Measurements from ENCODE around the gene FMR1NB. TPM values are rescaled to one million over a fixed set of nuclear protein-coding genes. Genes with fewer than 3 reads are reported as not detected.

FMR1NB gene
- total RNA-seq, 1 experiment from 2014 or later = not detected

DNA sequence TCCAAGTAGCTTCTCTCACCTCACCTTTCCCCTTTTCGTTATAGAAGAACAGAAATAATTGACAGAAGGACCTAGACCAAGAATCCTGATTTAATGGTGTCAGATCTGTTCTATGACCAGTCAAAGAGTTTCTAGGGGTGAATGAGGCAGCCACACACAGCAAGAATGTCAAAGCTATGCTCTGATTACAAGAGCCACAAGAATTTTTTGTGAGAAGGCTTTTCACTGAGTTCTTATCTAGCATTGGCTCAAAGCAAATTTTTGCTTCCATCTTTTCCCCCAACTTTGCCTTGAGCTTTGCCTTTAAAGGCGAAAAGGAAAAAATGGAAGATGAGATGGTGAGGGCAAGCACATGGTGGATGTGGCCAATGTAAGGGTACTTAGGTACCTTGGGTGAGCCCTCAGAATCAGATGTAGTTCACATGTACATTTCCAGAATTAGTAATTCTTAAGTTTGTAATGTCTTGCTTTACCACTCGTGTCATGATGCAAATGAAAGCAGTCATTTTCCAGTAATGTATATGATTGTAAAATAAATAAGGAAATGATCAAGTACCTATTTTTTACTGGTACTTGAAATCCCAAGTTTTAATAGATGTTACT, 45.9 kb upstream of the FMR1NB start:
- CTCF ChIA-PET = no interaction called here
- Histone ChIP-seq H3K27me3 (ENCODE audit: insufficient read depth, low read length) (no peaks in the 10 kb centered on the region), H3K36me3 (ENCODE audit: control insufficient read depth in 1 of 2, insufficient read depth in 2 of 2, low read length in 2 of 2) (no peaks in the 10 kb centered on the region; a peak in 1 of 4 replicates), H4K20me1 (ENCODE audit: insufficient read depth) (no peaks in the 10 kb centered on the region; the same call in 1 of the 2 replicates), H3K9me3 (ENCODE audit: control insufficient read depth in 1 of 2, insufficient read depth in 1 of 2, low read depth in 1 of 2, low read length in 2 of 2) (no peaks in the 10 kb centered on the region), H3K27ac (ENCODE audit: low read depth, low read length) (no peak overlapping the region), H3K4me3 (replicated peaks in 1 of 2; ENCODE audit: low read depth in 1 of 2, low read length in 2 of 2) (no peak overlapping the region), H2AFZ (ENCODE audit: low read depth, low read length, poor library complexity, severe bottlenecking) (no peak overlapping the region), H3K4me2 (ENCODE audit: low read length) (no peak overlapping the region), H3K9me2 (ENCODE audit: insufficient read depth) (no peaks in the 10 kb centered on the region), H3K4me1 (ENCODE audit: control insufficient read depth in 1 of 2, insufficient read depth in 2 of 2, low read length in 2 of 2) (no peaks in the 10 kb centered on the region), H3K9ac (ENCODE audit: low read length) (no peak overlapping the region), H3K79me2 (ENCODE audit: insufficient read depth, low read length) (no peaks in the 10 kb centered on the region)
- intact Hi-C loops (cut with micrococcal nuclease) = no loop called here
- POLR2A ChIA-PET = interaction anchor here (0.7 kb wide), 1 partner anchor 44 kb away, joined by 3 read pairs; no protein-coding TSS in a partner anchor
- no TSS peak for BruUV-seq (replicated peaks)
- ATAC-seq = no peak
- TF ChIP-seq TCF7L2 (IDR thresholded peaks at IDR 0.05; ENCODE audit: borderline replicate concordance, extremely low read depth, insufficient read depth, insufficient read length) = no peak
- no peak for DNase-seq (ENCODE audit: low read depth, low spot score)
- RAD21 ChIA-PET (ENCODE audit: low non-redundant PET in 1 of 2, low total read pairs in 2 of 2, uncharacterized antibody in 2 of 2, unreplicated experiment in 2 of 2) = no interaction called here

DNA sequence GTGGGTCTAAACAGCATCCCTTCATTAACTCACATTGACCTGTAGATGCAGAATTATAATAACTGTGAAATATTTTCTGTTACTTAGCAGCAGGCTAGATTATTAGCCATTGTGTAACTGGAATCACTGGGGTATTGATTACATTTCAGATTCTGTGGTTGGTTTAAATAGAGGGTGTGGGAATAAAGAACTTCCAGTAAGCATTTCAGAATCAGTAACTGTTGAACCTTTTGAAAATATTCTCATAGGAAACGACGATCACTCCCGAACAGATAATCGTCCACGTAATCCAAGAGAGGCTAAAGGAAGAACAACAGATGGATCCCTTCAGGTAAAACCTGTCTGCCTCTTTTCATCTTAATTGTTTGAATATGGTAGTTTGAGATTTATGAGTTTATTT, 35.9 kb upstream of the FMR1NB start:
- no peaks in the 10 kb centered on the region for H3K9me3 ChIP-seq (ENCODE audit: control insufficient read depth in 1 of 2, insufficient read depth in 1 of 2, low read depth in 1 of 2, low read length in 2 of 2)
- DNase-seq (ENCODE audit: low read depth, low spot score) (no peak), ATAC-seq (no peak)
- POLR2A ChIA-PET = no interaction called here
- H3K9ac ChIP-seq (ENCODE audit: low read length) = no peak overlapping the region
- H4K20me1 ChIP-seq (ENCODE audit: insufficient read depth) = no peaks in the 10 kb centered on the region
- CTCF ChIA-PET = no interaction called here
- H3K36me3 ChIP-seq (ENCODE audit: control insufficient read depth in 1 of 2, insufficient read depth in 2 of 2, low read length in 2 of 2) = peaks cover 0 to 3% of the 10 kb centered on the region in 2 experiments; a peak in 1 of 4 replicates
- H3K79me2 ChIP-seq (ENCODE audit: insufficient read depth, low read length) = no peaks in the 10 kb centered on the region
- no peak overlapping the region for H3K4me2 ChIP-seq (ENCODE audit: low read length)
- H2AFZ ChIP-seq (ENCODE audit: low read depth, low read length, poor library complexity, severe bottlenecking) = no peak overlapping the region
- no peaks in the 10 kb centered on the region for H3K9me2 ChIP-seq (ENCODE audit: insufficient read depth)
- intact Hi-C loops (cut with micrococcal nuclease) = no loop called here
- no peaks in the 10 kb centered on the region for H3K27me3 ChIP-seq (ENCODE audit: insufficient read depth, low read length)
- no peaks in the 10 kb centered on the region for H3K4me1 ChIP-seq (ENCODE audit: control insufficient read depth in 1 of 2, insufficient read depth in 2 of 2, low read length in 2 of 2)
- H3K27ac ChIP-seq (ENCODE audit: low read depth, low read length) = no peak overlapping the region
- H3K4me3 ChIP-seq (replicated peaks in 1 of 2; ENCODE audit: low read depth in 1 of 2, low read length in 2 of 2) = no peak overlapping the region
- no TSS peak for BruUV-seq (replicated peaks)
- RAD21 ChIA-PET (ENCODE audit: low non-redundant PET in 1 of 2, low total read pairs in 2 of 2, uncharacterized antibody in 2 of 2, unreplicated experiment in 2 of 2) = no interaction called here
- TF ChIP-seq POLR2A (IDR thresholded peaks at IDR 0.05; ENCODE audit: borderline replicate concordance, extremely low read depth, insufficient read depth, insufficient read length) = no peak
- no peak for TF ChIP-seq POLR2AphosphoS5 (IDR thresholded peaks at IDR 0.05; ENCODE audit: low read depth, low read length)
- TF ChIP-seq EGR1 (IDR thresholded peaks at IDR 0.05; ENCODE audit: low read depth) = no peak
- TF ChIP-seq RAD21 (IDR thresholded peaks at IDR 0.05; ENCODE audit: low read depth) = no peak
- TF ChIP-seq, protein P1, sequence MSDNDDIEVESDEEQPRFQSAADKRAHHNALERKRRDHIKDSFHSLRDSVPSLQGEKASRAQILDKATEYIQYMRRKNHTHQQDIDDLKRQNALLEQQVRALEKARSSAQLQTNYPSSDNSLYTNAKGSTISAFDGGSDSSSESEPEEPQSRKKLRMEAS (IDR thresholded peaks at IDR 0.05) = no peak
- TF ChIP-seq, protein P2, sequence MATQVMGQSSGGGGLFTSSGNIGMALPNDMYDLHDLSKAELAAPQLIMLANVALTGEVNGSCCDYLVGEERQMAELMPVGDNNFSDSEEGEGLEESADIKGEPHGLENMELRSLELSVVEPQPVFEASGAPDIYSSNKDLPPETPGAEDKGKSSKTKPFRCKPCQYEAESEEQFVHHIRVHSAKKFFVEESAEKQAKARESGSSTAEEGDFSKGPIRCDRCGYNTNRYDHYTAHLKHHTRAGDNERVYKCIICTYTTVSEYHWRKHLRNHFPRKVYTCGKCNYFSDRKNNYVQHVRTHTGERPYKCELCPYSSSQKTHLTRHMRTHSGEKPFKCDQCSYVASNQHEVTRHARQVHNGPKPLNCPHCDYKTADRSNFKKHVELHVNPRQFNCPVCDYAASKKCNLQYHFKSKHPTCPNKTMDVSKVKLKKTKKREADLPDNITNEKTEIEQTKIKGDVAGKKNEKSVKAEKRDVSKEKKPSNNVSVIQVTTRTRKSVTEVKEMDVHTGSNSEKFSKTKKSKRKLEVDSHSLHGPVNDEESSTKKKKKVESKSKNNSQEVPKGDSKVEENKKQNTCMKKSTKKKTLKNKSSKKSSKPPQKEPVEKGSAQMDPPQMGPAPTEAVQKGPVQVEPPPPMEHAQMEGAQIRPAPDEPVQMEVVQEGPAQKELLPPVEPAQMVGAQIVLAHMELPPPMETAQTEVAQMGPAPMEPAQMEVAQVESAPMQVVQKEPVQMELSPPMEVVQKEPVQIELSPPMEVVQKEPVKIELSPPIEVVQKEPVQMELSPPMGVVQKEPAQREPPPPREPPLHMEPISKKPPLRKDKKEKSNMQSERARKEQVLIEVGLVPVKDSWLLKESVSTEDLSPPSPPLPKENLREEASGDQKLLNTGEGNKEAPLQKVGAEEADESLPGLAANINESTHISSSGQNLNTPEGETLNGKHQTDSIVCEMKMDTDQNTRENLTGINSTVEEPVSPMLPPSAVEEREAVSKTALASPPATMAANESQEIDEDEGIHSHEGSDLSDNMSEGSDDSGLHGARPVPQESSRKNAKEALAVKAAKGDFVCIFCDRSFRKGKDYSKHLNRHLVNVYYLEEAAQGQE (IDR thresholded peaks at IDR 0.05; ENCODE audit: low read depth) = no peak
- TF ChIP-seq ZFX (IDR thresholded peaks at IDR 0.05) = no peak
- no peak for TF ChIP-seq SIN3A (IDR thresholded peaks at IDR 0.05; ENCODE audit: low read depth)
- TF ChIP-seq, protein P3, sequence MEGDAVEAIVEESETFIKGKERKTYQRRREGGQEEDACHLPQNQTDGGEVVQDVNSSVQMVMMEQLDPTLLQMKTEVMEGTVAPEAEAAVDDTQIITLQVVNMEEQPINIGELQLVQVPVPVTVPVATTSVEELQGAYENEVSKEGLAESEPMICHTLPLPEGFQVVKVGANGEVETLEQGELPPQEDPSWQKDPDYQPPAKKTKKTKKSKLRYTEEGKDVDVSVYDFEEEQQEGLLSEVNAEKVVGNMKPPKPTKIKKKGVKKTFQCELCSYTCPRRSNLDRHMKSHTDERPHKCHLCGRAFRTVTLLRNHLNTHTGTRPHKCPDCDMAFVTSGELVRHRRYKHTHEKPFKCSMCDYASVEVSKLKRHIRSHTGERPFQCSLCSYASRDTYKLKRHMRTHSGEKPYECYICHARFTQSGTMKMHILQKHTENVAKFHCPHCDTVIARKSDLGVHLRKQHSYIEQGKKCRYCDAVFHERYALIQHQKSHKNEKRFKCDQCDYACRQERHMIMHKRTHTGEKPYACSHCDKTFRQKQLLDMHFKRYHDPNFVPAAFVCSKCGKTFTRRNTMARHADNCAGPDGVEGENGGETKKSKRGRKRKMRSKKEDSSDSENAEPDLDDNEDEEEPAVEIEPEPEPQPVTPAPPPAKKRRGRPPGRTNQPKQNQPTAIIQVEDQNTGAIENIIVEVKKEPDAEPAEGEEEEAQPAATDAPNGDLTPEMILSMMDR (IDR thresholded peaks at IDR 0.05 in 2 of 3, conservative IDR thresholded peaks at IDR 0.05 in 1 of 3; ENCODE audit: borderline replicate concordance in 1 of 3, insufficient read depth in 1 of 3, low read depth in 2 of 3, low read length in 2 of 3) = no peak
- TF ChIP-seq ZNF274 (IDR thresholded peaks at IDR 0.05; ENCODE audit: low read depth, low read length) = no peak
- no peak for TF ChIP-seq CEBPB (IDR thresholded peaks at IDR 0.05; ENCODE audit: low read depth)
- TF ChIP-seq SP1 (IDR thresholded peaks at IDR 0.05; ENCODE audit: low read depth) = no peak
- TF ChIP-seq FOSL1 (IDR thresholded peaks at IDR 0.05; ENCODE audit: low read depth) = no peak
- no peak for TF ChIP-seq SRF (IDR thresholded peaks at IDR 0.05; ENCODE audit: low read depth)
- no peak for TF ChIP-seq ELF1 (IDR thresholded peaks at IDR 0.05; ENCODE audit: borderline replicate concordance, low read depth)
